ENCODE data around the gene CCDC146.

GRCh38 chr7:77217474-77218185 lies 95.2 kb downstream of the CCDC146 start:
- TF ChIP-seq POLR2A (IDR thresholded peaks at IDR 0.05; ENCODE audit: low read length): no peak
- TF ChIP-seq GATA1 (IDR thresholded peaks at IDR 0.05; ENCODE audit: low read depth, low read length): no peak

All from erythroblast (primary cell).